NCI-H187 treated with DMSO at 0.1 percent for 48 hours (cell line): Measurements from ENCODE around the gene NOX3.

Experiments used
- DNase-seq: peaks from one replicate; lab custom pipeline; 2025; lab: John Stamatoyannopoulos, UW

NOX3 gene

DNA sequence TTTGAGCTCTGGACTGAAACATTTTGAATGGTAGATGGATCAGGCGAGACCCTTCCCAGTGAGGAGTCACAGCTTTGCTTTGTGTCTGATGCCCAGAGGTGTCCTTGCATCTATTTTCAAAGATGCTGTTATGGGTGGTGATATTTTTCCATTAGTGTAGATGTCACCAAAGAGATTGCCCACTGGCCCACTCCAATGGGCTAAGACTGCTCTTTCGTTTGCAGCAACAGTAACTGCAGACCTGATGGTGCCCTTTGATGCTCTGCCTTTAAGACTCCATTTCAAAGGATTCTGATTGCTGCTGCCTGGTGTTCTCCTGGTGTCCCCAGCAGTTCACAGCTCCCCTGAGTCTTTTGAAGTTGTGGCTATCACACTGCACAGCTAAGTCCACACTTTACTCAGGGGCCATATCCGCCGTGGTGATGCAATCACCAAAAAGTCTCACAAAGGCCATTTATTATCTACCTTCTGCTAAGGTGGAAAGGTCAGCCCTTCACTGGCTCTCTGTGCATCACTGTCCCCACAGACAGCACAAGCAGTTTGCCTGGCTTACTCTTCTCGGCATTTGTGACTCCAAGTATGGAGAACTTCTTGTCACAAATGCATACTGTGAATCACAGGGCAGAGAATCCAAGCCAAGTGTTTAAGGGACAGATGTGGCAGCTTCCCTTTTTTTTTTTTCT lies 56.4 kb downstream of the NOX3 start:
- DNase-seq: no peak

DNA sequence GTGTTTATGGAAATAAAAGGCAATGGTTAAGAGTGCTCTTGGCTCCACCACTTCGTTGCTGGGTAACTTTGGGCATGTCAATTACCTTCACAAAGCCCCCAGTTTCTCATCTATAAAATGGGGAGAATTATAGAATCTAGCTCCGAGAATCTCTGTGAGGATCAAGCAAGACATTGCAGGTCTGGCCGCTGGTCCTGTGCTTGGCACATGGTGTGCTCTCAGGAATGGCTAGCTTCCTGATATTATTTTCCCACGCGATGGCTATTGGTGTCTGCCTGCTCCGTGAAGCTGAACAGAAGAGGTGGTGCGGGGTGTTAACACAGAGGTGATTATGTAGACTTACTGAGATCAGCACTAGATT lies 57.0 kb downstream of the NOX3 start:
- no peak for DNase-seq

DNA sequence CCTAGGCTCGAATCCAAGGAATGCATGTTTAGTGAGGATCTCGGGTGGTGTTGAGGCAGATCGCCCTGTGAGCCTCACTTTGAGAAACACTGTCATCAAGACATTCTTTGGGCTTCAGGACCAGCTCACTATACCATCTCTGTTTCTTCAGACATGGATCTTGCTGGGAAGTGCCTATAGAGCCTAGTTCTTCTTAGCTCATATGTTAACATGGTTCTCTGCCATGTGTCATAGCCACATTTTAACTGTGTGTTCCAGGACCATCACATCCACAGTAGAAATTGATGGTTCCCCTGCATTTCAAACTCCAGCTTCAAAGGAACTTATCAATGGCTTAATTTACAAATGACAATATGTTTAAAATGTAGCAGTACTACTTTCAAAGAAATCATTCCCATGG lies 57.4 kb downstream of the NOX3 start:
- DNase-seq: no peak

DNA sequence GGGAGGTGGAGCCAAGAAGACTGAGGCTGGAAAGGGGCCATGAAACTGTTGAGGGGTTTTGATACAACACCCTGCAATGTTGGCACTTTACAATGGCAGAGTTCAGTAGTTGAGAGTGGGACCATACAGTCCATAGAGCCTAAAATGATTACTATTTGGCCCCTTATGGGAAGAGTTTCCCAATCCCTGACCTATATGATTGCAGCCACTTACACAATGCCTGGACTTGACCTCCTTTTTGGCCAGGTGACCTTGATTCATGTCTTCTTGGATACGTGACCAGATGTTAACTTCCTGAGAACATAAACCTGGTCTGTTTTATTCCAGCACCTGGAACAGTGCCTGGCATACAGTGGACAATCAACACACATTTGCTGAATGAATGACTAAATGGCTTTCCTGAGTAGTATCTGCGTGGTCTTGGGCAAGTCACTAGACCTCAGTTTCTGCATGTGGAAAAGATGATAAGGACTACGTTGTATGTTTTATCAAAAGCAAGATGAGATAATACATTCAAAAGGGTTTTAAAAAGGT lies 58.4 kb downstream of the NOX3 start:
- no peak for DNase-seq

DNA sequence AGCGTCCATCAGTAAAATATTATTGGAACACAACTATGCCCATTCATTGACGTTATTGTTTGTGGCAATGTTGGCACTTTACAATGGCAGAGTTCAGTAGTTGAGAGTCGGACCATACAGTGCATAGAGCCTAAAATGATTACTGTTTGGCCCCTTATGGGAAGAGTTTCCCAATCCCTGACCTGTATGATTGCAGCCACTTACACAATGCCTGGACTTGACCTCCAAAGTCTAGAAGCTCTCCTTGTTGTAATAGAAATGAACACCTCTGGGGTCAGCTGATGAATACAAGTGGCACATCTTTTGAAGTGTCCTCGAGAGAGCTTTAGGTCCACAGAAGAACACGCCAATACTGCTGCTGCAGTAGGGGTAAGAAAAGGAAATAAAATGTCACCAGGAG lies 59.0 kb downstream of the NOX3 start:
- DNase-seq: no peak

DNA sequence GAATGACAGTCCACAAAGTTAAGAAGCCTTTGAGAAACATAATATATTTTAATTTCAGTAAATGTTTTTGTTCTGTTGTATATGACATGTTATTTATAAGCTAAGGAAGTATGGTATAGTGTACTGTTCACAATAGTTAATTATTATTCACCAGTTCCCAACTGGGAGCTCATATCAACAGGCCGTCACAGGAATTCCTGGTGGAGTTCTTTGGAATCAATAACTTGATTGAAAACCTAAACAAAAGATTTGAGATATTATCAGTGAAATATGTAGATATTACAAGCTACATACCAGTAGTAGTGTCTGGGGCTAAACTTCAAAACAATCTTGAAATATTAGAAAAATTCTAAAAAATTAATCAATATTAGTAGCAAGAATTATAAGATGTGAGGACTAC lies 60.3 kb downstream of the NOX3 start:
- DNase-seq: no peak

DNA sequence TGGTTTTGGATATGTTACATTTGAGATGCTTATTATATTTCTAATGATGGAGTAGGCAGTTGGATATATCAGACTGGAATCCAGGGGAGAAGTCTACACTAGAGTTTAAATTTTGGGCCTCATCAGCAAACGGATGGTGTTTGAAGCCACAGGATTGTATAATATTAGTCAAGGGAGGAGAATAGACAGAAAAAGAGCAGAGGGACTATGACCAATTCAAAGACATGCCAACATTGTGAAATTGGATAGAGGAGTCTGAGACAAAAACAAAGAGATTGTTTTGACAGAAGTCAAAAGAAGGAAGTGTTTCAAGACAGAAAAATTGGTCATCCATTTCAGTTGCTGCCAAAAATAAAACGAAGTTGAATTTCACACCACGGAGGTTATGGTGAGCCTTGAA lies 66.5 kb downstream of the NOX3 start:
- DNase-seq: no peak

DNA sequence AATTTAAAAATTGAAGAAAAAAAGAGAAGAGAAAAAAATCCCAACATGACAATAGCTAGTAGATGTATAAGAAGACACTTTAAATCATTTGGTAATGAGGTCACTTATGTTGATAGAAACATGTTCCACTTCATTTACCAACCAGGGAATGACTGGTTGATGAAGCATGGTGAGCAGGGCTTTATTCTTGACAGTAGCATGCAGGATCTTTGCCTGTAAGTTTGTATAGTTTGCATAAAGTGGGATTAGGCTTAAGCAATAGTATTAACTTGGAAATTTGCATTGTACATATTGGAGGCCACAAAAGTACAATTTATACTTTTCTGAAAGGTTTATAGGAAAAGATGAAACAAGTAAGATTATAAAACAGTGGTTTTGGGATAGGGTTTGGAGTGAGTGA lies 67.0 kb downstream of the NOX3 start:
- no peak for DNase-seq

DNA sequence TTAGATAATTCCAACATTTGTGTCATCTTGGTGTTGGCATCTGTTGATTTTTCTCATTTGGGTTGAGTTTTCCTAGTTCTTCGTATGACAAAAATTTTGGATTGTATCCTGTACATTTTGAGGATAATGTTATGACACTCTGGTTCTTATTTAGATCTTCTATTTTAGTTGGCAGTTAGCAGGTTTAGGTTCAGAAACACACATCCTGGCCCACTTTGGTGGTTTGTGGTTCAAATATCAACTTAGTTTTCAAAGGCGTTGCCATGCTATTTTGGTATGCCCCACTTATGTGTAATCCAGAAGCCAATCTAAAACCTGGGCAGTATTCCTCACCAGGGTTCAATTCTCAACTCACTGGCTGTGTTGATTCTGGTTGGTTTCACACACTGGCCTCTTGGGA lies 68.2 kb downstream of the NOX3 start:
- no peak for DNase-seq

DNA sequence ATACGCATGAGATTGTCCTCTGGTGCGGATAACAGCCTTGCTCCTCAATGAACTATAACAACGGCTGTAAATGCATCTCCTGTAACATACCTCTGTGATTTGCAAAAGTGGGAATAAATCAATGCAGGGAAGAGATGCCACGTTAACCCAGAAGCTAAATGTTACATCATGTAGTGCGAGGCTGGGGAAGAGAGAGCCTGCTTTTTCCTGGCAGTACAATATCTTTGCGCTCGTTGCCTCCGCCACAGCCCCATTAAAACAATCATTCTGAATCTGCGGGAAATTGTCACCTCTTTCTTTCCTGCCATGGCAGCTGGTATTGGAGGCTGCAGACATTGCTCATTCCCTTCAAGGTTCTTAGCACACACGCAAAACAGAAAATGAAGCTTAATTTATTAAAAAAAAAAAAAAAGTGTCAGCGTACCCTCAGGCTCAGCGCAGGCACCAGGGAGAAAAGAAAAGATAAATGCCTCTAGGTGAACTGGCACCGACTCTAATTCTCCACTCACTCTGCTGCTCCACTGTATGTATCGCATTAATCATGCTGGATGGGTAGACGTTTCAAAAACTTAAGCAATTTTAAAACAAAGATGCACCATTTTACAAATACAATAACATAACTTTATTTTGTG lies 71.2 kb downstream of the NOX3 start:
- no peak for DNase-seq

DNA sequence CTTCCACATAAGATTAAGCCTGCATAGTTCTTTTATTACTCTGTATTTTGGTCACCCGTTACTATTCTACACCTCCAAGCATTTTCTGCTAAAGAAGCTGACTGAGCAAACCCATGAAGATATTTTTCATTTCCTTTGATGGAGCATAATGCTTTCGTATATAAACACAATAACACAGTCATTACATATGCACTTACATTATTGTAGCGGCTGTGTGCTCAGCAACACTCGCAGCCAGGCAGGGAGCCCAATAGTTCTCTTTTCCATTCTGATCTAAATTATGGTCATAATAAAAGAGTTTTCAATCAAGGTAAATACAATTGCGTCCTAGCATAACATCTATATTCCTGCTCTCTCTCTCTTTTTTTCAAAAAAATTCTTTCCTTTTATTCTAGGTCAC lies 71.7 kb downstream of the NOX3 start:
- no peak for DNase-seq

DNA sequence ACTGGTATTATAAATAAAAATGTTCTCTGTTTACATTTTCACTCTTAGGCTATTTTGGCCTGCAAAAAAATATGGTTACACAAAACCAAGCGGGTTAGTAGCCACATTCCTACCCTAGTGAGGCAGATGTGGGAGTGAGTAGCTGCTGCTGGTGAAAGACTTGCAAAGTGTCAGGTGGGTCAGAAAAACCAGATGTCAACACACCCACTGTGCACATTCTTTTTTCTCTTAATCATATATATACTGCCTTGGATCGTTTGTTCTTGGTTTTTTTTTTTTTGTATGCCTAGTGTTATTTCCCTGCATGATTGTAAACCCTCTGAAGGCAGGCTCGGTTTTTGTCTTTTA lies 73.3 kb downstream of the NOX3 start:
- DNase-seq: no peak

DNA sequence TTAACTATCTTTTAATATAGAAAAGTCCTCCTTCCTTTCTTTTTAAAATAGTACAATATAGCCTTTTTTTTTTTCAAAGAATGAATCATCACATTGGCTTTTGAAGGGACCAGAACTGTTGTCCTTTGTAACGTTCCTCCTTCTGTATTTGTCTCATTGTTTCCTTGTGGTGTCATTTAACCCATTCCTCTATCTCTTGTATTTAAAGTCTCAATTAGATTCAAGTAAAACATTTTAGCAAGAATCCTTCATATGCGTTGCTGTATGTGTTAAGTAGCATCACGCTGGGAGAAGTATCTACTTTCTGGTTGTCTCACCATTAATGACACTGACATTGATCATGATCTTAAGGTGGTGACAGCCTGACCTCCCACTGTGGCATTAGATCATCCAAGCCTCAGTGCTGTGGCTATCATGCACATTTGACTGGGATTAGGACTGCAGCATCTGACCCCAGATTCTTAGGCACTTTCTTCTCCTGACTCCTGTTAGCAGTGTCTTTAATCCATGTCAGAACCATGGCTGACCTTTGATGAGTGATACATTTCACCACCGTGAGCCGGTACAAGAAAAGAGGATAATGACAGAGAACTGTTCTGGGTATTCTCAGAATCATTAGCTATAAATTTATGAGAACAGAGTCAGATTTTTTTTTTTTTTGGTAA lies 73.8 kb downstream of the NOX3 start:
- no peak for DNase-seq

DNA sequence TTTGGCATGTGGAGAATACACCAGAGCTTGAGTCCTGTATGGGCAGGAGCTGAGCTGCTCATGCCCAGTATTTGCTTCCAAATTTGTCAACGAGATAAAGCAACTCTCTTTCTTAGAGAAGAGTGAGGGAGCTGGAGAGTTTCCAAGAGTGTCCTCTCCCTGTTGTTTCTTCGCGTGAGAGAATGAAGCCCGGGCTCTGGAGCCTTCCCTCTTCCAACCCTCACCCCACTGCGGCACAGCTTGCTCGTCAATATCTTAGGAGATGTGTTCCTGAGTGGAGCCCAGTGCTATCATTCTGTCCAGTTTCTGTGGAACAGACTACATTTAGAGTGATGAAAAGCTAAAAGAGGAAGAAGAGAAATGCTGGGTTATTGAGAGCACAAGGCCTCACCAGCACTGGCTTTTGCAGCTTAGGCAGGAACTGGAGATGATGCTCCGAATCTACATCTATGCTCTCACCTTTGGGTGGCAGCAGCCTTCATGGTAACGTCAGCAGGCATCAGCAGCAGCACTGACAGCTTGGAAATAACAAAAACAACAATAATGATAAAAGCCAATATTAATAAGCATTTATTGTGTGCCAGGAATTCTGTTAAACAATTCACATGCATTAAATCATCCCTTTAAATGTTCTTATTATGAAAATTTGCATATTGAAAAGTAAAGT lies 74.8 kb downstream of the NOX3 start:
- no peak for DNase-seq

DNA sequence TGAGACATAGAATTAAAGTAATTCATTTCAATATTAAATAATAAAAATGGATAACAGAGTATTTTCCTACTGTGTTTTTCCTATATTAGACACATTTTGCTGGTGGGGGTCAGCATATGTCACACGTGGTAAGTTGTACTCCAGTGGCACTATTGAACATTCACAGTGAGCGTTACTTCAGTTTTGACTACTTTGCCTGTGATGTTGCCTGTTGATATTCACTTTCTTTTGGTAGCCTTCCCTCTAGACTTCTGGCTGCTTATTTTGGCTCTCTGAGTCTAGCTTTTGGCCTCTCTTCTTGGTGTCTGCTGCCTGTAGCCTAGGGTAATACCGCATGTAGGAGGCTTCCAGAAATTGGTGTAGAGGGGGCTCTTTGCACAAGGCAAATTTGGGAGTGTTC lies 76.9 kb downstream of the NOX3 start:
- no peak for DNase-seq

DNA sequence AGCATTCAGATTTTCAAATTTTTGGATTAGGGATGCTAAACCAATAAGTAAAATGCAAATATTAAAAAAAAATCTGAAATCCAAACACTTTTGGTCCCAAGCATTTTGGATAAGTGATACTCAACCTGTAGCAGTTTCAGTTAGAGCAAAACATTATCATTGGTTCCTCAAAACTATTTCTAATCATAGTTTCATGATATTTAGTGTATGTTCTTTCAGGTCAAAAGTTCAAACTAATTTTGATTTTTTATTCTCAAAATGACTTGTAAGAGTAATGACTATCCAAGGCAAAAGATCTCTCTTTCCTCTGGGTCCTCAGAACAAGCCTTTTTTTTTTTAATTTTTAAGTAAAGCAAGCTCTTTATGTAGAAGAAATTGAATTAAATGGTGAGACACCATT lies 77.4 kb downstream of the NOX3 start:
- DNase-seq: no peak

DNA sequence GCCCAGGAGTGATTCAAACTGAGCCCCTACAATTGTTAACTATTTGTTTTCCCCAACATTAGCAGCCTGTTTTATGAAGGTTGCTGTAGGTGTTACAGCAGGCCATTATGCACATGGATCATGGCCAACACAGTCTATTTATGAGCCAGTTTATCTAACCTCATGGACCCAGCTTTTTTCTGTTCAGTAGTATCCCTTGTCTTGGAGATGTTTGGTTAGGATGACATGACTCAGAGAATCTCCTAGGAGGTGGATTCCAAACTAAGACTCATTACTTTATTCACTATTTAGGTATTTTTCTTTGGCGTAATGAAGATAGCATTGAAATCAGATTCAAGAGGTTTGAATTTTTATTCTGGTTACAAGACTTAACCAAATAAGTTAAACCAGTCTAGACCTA lies 78.6 kb downstream of the NOX3 start:
- no peak for DNase-seq

DNA sequence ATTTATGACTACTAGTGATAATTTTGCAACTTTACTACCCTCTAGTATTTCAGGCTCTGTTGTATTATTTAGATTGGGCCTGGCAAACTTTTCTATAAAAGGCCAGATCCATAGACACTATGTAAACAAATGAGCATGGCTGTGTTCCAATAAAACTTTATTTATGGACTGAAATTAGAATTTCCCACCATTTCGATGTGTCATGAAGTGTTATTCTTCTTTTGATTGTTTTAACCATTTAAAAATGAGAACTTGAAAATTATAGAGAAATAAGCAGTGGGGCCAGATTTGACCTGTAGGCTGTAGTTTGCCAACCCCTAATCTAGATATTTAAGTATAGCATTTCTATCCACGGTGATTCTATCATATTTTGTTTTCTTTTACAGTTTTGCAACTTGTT lies 79.8 kb downstream of the NOX3 start:
- DNase-seq: no peak

DNA sequence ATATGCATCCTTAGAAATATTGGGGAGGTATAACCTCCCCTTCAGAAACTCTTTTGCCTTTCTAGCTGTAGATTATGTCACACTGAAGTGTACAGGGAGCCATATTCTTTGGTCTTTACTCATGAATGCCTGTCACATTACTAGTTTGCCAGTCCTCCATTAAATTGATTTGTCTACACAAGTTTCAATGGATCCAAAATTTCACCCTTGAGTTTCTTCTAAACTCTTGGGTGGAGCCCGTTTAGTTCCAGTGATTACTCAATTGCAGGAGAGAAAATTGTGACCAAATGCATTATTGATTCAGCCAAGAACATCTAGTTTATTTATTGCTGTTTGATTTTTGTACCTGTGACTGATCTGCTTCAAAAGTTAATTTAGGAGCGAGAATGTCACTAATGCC lies 81.0 kb downstream of the NOX3 start:
- no peak for DNase-seq

DNA sequence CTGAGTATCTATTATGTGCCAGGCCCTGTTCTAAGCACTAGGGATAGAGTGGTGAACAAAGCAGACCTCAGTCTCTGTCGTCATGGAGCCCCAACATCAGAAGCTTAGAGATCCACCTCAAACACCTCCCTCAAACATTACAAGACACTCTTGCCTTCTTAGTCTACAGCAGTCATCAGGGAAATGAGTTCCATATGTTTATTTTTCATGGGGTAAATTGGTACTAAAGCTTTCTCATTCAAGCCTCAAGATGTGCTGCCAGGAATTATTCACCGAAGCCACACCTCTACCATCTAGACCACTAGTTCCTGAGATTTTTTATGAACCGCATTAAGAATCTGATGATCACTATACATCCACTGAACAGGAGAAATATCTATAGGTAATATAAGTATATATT lies 82.4 kb downstream of the NOX3 start:
- no peak for DNase-seq

DNA sequence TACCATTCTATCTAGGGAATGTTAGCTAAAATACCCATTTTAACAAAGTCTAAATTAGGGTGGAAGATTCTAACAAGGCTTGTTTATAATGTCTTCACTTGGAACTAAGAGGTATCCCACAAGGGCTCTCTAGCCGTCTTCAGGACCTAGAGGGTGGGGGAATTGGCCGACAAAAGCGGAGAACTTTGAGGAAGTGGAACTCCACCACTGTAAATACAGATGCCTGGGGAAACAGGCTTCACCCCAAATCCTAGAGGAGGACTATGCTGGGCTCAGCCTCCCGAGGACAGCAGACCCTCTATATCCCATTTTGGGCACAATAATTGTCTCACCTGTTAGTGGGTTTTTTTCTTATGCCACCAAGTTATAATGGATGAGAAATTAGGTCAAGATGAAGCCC lies 83.4 kb downstream of the NOX3 start:
- DNase-seq: no peak

DNA sequence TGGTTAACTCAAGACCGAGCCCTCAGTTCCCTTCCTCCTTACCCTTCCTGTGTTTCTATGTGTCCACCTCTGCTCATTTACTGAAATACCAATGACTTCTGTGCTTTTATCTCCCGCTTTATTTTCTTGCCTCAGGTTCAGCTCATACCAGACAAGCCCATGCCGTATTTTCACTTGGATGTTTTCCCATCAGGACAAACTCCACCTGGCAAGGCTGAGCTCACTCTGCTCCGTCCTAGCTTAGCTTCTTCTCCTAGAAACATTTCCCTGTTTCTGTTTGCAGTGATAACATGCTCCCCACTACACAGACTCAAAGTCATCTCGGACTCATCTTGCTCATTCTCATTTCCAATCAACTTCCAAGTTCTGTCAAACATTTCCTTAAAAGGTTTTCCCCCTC lies 84.4 kb downstream of the NOX3 start:
- no peak for DNase-seq

DNA sequence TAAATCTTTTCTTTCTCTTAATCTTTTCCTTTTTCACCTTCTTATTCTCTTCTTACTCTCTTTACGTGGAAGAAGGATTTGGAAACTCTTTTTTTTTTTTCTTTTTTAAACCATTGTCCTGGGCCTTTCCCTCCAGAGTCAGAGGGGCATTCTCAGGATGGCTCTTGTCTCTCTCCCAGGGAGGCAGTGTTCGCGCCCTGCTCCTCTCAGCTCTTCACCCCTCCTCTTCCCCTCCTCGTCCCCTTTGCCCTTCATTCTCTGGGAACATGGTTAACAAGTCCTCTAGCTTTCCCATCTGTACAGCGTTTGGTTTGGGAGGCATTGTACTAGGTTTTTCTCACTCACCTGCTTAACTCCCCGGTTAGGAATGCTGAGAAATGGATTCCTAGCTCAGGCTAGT lies 89.3 kb downstream of the NOX3 start:
- DNase-seq: no peak
